HAP-1 (cell line): ENCODE results near the gene NCR1.
"Not testable (repeated sequence)": the region's sequence is repeated elsewhere in the genome, so short reads cannot be mapped to it uniquely, and the experiment has no call there.

Experiments
- DNase-seq, 2 experiments: peaks; one replicate each; pipeline ENCODE4 v3.0.0-alpha.2; 2016 to 2020; ENCODE audit warnings: low spot score in 2 of 2
- H3K27me3 ChIP-seq: fragments of 250-450 bp; sonication (Bioruptor Pico); 2 replicates; pipeline ENCODE4 v1.5.1; 2020; ENCODE audit warnings: low read depth, mild to moderate bottlenecking, moderate library complexity
- H3K36me3 ChIP-seq: fragments of 250-450 bp; sonication (Bioruptor Pico); replicated peaks from 2 replicates; pipeline ENCODE4 v1.5.1; 2020; ENCODE audit warnings: mild to moderate bottlenecking
- H3K4me1 ChIP-seq: fragments of 250-450 bp; sonication (Bioruptor Pico); 2 replicates; pipeline ENCODE4 v1.5.1; 2020; ENCODE audit warnings: mild to moderate bottlenecking
- H3K4me3 ChIP-seq: fragments of 250-450 bp; sonication (Bioruptor Pico); 2 replicates; pipeline ENCODE4 v1.5.1; 2020; ENCODE audit warnings: mild to moderate bottlenecking, moderate library complexity
- H3K9me3 ChIP-seq: fragments of 250-450 bp; sonication (Bioruptor Pico); 2 replicates; pipeline ENCODE4 v1.5.1; 2020; ENCODE audit warnings: mild to moderate bottlenecking, moderate library complexity
- in situ Hi-C: fragments of 300-500 bp; cut with MboI; formaldehyde crosslinking; loops from 3 replicates; pipeline ENCODE4 v1.14.3; 2020; ENCODE audit warnings: low sequenced_read_pairs, inconsistent platforms, mixed read lengths

The NCR1 gene

DNA sequence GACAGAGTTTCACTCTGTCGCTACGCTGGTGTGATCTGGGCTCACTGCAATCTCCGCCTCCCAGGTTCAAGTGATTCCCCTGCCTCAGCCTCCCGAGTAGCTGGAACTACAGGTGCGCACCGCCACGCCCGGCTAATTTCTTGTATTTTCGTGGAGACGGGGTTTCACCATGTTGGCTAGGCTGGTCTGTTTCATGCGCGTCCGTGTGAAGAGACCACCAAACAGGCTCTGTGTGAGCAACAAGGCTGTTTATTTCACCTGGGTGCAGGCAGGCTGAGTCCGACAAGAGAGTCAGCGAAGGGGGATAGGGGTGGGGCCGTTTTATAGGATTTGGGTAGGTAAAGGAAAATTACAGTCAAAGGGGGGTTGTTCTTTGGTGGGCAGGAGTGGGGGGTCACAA, 11.8 kb upstream of the NCR1 start:
- H3K4me3 ChIP-seq, H3K9me3 ChIP-seq, H3K36me3 ChIP-seq, in situ Hi-C loops, H3K27me3 ChIP-seq, H3K4me1 ChIP-seq, DNase-seq: not testable (repeated sequence)

DNA sequence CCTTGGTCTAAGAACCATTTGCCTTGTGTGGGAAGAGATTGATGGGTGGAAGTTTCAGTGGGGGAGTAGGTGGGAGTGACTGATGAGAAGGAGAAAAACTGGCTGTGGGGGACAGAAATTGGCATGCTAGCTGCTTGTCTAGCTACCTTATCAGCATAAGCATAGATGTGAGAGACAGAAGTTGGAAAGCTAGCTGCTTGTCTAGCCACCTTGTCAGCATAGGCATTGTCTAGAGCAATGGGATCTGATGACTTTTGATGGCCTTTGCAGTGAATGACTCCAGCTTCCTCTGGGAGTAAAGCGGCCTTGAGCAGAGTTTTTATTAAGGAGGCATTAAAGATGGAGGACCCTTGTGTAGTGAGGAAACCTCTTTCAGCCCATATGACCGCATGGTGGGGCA, 9.9 kb upstream of the NCR1 start:
- H3K4me3 ChIP-seq, result no peak overlapping the region
- in situ Hi-C loops, result no loop called here
- H3K36me3 ChIP-seq, result no peaks in the 10 kb centered on the region
- no peaks in the 10 kb centered on the region for H3K9me3 ChIP-seq
- H3K4me1 ChIP-seq, result no peaks in the 10 kb centered on the region
- no peaks in the 10 kb centered on the region for H3K27me3 ChIP-seq
- no peak for DNase-seq

DNA sequence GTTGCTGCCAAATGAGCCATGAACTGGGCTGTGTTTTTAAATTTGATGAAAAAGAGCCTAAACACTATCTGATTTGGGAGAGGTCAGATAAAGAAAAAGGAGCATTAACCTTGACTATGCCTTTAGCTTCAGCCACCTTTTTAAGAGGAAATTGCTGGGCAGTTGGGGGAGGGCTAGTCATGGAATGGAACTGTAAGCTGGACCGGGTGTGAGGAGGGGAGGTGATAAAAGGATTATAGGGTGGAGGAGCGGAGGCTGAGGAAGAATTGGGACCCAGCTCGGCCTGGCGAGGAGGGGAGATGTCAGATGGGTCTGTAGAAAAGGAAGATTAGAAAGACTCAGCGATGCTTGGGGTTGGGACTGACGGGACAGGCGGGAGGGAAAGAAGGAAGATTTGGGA, 7.3 kb upstream of the NCR1 start:
- DNase-seq, H3K4me3 ChIP-seq, H3K4me1 ChIP-seq, H3K27me3 ChIP-seq, in situ Hi-C loops, H3K9me3 ChIP-seq, H3K36me3 ChIP-seq: not testable (repeated sequence)

DNA sequence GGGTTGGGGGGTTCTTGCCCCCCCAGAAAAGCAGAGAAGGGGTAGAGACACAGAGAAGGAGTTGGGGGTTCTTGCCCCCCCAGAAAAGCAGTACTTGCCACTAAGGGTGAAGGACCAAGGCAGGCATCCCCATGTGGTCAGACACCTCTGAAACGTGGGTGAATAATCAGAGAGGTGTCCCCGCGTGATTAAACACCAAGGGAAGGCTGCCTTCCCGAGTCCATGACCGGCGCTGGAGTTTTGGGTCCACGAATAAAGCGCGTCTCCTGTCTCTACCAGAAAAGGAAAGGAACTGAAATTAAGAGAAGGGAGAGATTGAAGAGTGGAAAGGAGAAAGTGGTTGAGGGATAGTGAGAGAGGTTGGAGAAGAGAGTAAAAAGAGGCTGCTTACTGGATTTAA, 6.3 kb upstream of the NCR1 start:
- in situ Hi-C loops, DNase-seq, H3K9me3 ChIP-seq, H3K4me3 ChIP-seq, H3K36me3 ChIP-seq, H3K4me1 ChIP-seq, H3K27me3 ChIP-seq: not testable (repeated sequence)

DNA sequence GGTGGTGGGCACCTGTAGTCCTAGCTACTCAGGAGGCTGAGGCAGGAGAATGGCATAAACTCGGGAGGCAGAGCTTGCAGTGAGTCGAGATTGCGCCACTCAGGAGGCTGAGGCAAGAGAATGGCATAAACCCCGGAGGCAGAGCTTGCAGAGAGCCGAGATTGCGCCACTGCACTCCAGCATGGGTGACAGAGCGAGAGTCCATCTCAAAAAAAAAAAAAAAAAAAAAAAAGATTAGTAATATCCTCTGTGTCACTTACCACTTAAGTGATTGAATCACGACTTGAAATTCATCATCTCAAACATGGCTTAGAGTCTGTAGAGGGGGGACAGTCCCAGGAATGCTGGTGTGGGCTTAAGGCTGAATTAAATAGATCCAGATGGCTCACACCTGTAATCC, 4.8 kb upstream of the NCR1 start:
- in situ Hi-C loops, result not testable (repeated sequence)

DNA sequence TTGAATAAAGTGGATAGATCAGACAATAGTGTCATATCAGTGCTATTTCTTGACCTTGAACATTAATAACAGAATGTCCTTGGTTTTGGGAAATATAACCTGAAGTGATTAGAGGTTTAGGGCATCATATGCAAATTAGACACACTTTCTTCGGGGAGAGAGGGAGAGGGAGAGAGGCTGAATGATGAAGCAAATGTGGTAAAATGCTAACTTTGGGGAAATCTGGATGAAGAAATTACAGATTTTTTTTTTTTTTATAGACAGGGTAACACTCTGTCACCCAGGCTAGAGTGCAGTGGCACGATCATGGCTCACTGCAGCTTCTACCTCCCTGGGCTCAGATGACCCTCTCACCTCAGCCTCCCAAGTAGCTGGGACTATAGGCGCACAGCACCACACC, 3.9 kb upstream of the NCR1 start:
- in situ Hi-C loops, result no loop called here

More for the DNA sequence above, 4.8 kb upstream of the NCR1 start:
- H3K4me3 ChIP-seq, DNase-seq, H3K4me1 ChIP-seq, H3K36me3 ChIP-seq, H3K27me3 ChIP-seq, H3K9me3 ChIP-seq: not testable (repeated sequence)

DNA sequence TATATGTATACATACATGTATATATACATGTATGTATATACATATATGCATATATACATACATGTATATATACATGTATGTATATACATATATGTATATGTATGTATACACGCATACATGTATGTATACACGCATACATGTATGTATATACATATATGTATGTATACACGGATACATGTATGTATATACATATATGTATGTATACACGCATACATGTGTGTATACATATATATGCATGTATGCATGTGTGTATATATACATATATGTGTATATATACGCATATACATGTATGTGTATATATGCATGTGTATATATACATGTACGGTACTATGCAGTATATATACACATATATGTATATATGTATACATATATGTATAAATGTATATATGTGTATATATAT, 2.6 kb upstream of the NCR1 start:
- no peaks in the 10 kb centered on the region for H3K36me3 ChIP-seq
- no peaks in the 10 kb centered on the region for H3K9me3 ChIP-seq
- H3K27me3 ChIP-seq, result no peaks in the 10 kb centered on the region
- no peak overlapping the region for H3K4me3 ChIP-seq
- in situ Hi-C loops, result no loop called here
- no peaks in the 10 kb centered on the region for H3K4me1 ChIP-seq
- DNase-seq, result no peak

More for the DNA sequence above, 3.9 kb upstream of the NCR1 start:
- DNase-seq, result no peak
- H3K4me1 ChIP-seq, result no peaks in the 10 kb centered on the region
- no peaks in the 10 kb centered on the region for H3K9me3 ChIP-seq
- no peaks in the 10 kb centered on the region for H3K36me3 ChIP-seq
- no peak overlapping the region for H3K4me3 ChIP-seq
- H3K27me3 ChIP-seq, result no peaks in the 10 kb centered on the region

DNA sequence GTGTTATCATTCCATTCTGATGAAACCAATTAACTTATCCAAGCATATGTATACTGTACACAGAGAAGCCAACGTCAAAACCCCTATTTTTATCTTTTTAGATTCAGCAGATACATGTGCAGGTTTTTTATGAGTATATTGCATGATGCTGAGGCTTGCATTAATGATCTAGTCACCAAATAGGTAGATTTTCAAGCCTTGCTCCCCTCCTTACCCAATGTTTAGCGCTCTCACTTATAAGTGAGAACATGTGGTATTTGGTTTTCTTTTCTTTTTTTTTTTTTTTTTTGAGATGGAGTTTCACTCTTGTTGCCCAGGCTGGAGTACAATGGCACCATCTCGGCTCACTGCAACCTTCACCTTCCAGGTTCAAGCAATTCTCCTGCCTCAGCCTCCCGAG, 1.7 kb upstream of the NCR1 start:
- H3K9me3 ChIP-seq, H3K4me1 ChIP-seq, H3K4me3 ChIP-seq, DNase-seq, in situ Hi-C loops, H3K27me3 ChIP-seq, H3K36me3 ChIP-seq: not testable (repeated sequence)

DNA sequence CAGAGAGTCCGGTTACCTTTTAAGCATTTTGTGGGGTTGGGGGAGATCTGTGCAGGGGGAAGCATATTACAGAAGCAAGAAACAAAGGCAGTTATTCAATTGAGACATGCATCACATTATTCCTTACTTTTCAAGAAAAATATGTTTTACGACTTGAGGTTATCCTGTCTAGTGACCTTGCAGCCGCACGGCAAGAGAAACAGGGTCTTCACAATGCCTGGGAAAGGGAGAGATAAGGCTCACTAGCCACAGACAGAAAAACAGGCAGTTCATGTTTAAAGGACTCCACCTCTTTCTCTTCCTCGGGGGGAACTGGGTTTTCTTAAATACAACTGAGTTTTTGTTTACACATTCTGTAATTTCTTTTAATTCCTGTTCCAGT, 536 bp upstream of the NCR1 start:
- DNase-seq, result no peak
- in situ Hi-C loops, result no loop called here
- Histone ChIP-seq H3K36me3 (no peaks in the 10 kb centered on the region), H3K27me3 (no peaks in the 10 kb centered on the region), H3K4me3 (no peak overlapping the region), H3K4me1 (no peaks in the 10 kb centered on the region), H3K9me3 (no peaks in the 10 kb centered on the region)

DNA sequence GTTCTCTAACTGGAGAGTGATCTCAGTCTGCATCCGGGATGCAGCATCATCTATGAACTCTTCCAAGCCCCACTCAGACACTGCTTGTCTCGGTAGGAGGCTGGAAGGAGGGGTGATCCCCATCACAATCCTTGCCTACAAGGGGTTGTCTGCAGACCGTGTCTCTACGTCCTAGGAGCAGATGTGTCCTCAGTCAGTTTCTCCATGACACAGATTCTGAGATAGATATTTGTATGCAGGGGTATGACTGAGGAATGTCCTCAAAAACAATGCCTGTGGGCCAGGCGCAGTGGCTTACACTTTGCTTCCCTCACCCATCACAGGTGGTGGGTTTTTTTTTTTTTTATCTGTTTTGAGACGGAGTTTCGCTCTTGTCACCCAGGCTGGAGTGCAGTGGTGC, 871 bp downstream of the NCR1 start:
- in situ Hi-C loops, result no loop called here
- no peaks in the 10 kb centered on the region for H3K9me3 ChIP-seq
- no peak for DNase-seq
- no peaks in the 10 kb centered on the region for H3K4me1 ChIP-seq
- no peaks in the 10 kb centered on the region for H3K27me3 ChIP-seq
- H3K4me3 ChIP-seq, result no peak overlapping the region
- H3K36me3 ChIP-seq, result no peaks in the 10 kb centered on the region

DNA sequence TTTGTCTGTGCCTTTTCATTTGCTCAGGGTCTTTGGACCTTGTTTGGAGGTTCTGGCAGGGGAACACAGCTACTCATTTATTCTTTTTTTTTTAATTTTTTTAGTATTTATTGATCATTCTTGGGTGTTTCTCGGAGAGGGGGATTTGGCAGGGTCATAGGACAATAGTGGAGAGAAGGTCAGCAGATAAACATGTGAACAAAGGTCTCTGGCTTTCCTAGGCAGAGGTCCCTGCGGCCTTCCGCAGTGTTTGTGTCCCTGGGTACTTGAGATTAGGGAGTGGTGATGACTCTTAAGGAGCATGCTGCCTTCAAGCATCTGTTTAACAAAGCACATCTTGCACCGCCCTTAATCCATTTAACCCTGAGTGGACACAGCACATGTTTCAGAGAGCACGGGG, 2.0 kb downstream of the NCR1 start:
- H3K4me1 ChIP-seq, DNase-seq, H3K27me3 ChIP-seq, H3K4me3 ChIP-seq, in situ Hi-C loops, H3K36me3 ChIP-seq, H3K9me3 ChIP-seq: not testable (repeated sequence)

DNA sequence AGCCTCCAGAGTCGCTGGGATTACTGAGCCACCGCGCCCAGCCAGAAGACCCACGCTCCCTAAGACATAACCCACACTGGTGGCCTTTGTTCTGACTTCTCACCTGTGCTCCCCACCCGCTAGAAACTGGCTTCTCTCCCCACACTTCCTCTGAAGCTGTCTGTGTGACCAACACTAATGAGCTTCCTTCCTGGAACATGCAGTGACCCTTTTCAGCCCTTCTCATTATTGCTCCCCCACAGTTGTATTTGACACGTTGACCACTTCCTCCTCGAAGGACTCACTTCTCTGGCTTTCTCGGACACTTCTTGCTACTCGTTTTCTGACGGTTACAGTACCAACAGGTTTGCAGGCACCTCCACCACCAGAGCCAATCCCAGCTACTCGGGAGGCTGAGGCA, 10.9 kb downstream of the NCR1 start:
- H3K4me1 ChIP-seq, result no peaks in the 10 kb centered on the region
- no peaks in the 10 kb centered on the region for H3K9me3 ChIP-seq
- in situ Hi-C loops, result no loop called here
- H3K36me3 ChIP-seq, result no peaks in the 10 kb centered on the region
- H3K4me3 ChIP-seq, result no peak overlapping the region
- no peak for DNase-seq
- H3K27me3 ChIP-seq, result no peaks in the 10 kb centered on the region

DNA sequence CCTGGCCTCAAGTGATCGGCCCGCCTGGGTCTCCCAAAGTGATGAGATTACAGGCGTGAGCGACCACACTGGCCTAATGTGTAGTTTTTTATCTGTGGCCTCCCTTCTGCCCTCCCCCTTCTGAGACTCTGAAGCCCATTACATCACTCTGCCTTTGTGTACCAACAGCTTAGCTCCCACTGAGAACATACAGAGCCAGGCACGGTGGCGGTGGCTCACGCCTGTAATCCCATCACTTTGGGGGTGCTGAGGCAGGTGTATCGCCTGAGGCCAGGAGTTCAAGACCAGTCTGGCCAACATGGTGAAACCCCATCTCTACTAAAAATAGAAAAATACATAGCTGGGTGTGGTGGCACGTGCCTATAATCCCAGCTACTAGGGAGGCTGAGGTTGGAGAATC, 12.6 kb downstream of the NCR1 start:
- H3K9me3 ChIP-seq, result no peaks in the 10 kb centered on the region
- no peak for DNase-seq
- H3K4me3 ChIP-seq, result no peak overlapping the region
- H3K36me3 ChIP-seq, result no peaks in the 10 kb centered on the region
- no peaks in the 10 kb centered on the region for H3K4me1 ChIP-seq
- no peaks in the 10 kb centered on the region for H3K27me3 ChIP-seq
- in situ Hi-C loops, result no loop called here

DNA sequence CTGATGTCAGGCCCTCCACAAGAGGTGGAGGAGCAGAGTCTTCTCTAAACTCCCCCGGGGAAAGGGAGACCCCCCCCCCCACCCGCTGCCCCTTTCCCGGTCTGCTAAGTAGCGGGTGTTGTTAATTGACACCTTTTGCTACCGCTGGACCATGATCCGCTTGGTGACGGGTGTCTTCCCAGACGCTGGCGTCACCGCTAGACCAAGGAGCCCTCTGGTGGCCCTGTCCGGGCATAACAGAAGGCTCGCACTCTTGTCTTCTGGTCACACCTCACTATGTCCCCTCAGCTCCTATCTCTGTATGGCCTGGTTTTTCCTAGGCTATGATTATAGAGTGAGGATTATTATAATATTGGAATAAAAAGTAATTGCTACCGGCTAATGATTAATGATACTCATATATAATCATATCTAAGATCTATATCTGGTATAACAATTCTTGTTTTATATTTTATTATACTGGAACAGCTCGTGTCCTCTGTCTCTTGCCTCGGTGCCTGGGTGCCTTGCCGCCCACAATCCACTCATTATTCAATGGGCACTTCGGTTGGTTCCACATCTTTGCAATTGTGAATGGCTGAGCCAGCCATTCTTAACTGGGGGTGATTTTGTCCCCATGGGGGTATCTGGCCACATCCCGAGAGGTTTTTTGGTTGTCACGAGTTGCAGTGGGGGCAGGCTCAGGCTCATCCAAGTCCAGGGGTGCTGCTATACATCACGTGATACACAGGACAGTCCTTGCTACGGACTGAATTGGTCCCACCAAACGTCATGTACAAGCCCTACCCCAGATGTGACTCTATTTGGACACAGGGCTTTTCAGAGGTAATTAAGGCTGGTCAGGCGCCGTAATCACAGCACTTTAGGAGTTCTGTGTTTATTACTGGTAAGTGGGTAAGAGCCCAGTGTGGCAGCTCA, 14.0 kb downstream of the NCR1 start:
- H3K9me3 ChIP-seq, H3K27me3 ChIP-seq, in situ Hi-C loops, DNase-seq, H3K4me1 ChIP-seq, H3K36me3 ChIP-seq, H3K4me3 ChIP-seq: not testable (repeated sequence)

DNA sequence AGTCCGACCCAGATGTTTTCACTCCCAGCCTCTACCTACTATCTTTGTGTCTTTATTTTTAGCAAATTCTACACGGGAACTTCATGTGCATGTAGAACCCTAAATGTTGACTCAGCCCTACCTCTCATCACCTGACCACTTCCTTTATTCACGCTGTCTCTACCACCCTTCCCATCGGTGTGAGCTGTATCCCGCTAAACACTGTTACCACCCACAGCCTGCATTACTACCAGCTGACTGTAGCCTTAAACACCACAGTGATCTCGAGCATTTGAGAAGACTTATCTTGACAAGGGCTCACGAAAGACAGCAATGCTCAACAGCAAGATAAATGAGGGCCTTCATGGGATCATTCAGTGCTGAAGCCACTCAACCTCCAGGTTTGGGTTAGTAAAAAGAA, 15.1 kb downstream of the NCR1 start:
- no peaks in the 10 kb centered on the region for H3K36me3 ChIP-seq
- in situ Hi-C loops, result no loop called here
- no peaks in the 10 kb centered on the region for H3K27me3 ChIP-seq
- no peaks in the 10 kb centered on the region for H3K4me1 ChIP-seq
- no peak for DNase-seq
- H3K4me3 ChIP-seq, result no peak overlapping the region
- H3K9me3 ChIP-seq, result no peaks in the 10 kb centered on the region
